DMS153 (cell line): ENCODE measurements around the gene CD84.
"Not testable (repeated sequence)": the region's sequence is repeated elsewhere in the genome, so short reads cannot be mapped to it uniquely, and the experiment has no call there.

Experiments
- DNase-seq: peaks from one replicate; lab custom pipeline; 2025; lab: John Stamatoyannopoulos, UW

Gene CD84

DNA sequence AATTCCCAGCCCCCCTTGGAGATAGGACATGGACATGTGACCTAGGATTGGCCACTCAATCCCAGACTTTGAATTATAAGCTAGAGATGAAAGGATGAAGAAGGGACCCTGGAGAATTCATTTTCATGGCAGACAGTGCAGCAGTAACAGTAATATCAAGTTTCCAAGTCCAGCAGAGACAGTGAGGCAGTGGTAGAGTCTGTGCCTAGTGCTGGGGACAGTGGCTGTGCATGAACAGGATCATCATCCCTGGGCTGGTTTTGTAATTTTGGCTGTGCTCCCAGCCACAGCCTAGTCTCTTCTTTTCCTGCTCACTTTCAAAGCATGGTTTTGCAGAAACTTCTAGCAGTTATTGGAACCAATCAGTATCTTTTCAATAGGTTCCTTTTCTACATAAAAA, 29.6 kb upstream of the CD84 start:
- no peak for DNase-seq

- DNase-seq, result no peak
Observed at GRCh38 chr1:160608514-160608913, 29.2 kb upstream of the CD84 start.

GRCh38 chr1:160608057-160608456, 28.8 kb upstream of the CD84 start:
- no peak for DNase-seq

DNA sequence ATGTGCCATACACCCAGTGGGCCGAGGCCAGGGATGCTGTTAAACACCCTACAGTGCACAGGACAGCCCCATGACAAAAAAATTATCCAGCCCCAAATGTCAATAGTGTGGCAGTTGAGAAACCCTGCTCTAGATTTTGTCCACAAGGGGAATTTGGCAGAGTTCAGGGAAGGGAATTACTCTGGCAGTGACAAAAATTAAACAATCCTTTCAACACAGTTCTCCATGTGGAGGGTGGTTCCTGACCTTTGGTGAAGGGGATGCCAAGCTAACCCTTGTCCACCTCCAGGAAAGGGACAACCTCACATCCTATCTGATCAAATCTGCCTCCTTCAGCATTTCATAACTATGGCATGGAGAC, 28.4 kb upstream of the CD84 start:
- no peak for DNase-seq

GRCh38 chr1:160607011-160607671, 27.8 kb upstream of the CD84 start:
- peak; percentile 84 for DNase-seq

- no peak for DNase-seq
Observed at GRCh38 chr1:160606611-160607010, 27.3 kb upstream of the CD84 start.

GRCh38 chr1:160605792-160606479, 26.6 kb upstream of the CD84 start:
- no peak for DNase-seq

- no peak for DNase-seq
Observed at GRCh38 chr1:160605205-160605604, 25.9 kb upstream of the CD84 start.

GRCh38 chr1:160597705-160598104, 18.4 kb upstream of the CD84 start:
- no peak for DNase-seq

GRCh38 chr1:160597051-160597450, 17.8 kb upstream of the CD84 start:
- DNase-seq, result no peak

GRCh38 chr1:160590488-160590887, 11.2 kb upstream of the CD84 start:
- no peak for DNase-seq

DNA sequence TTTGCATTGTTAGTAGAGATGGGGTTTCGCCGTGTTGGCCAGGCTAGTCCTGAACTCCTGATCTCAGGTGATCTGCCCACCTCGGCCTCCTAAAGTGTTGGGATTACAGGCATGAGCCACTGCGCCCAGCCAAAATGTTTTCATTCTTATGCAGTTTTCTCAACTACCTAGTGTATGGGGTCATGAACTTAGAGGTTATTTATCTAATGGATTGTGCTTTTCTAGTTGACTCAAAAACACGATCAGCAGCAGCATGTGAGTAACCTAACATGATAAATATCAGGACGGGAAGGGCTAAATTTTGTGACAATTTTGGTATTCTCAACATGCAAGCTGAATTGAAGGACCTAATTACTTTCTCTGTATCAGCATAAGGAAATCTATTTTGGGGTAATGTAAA, 9.2 kb upstream of the CD84 start:
- no peak for DNase-seq

GRCh38 chr1:160584784-160585183, 5.5 kb upstream of the CD84 start:
- DNase-seq, result no peak

DNA sequence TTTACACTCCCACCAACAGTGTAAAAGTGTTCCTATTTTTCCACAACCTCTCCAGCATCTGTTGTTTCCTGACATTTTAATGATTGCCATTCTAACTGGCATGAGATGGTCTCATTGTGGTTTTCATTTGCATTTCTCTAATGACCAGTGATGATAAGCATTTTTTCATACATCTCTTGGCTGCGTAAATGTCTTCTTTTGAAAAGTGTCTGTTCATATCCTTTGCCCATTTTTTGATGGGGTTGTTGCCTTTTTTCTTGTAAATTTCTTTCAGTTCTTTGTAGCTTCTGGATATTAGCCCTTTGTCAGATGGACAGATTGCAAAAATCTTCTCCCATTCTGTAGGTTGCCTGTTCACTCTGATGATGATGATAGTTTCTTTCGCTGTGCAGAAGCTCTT, 3.7 kb upstream of the CD84 start:
- DNase-seq, result not testable (repeated sequence)

DNA sequence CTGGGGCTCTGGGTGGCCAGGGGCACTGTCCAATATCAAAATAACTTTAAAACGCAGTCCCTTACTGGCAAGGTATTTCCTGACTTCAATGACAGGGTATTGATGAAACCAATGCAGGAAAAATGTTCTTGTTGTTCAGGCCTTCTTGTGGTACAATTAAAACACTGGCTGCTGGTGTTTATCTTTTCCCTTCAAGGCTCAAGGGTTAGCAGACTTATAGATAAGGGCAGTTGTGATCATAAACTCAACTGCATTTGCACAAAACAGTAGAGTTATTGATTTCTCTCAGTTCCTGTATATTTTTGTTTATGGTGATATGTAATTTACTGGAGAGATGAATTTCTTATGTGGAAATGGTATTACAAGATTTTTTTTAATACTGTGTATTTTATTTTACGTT, 2.7 kb upstream of the CD84 start:
- no peak for DNase-seq

DNA sequence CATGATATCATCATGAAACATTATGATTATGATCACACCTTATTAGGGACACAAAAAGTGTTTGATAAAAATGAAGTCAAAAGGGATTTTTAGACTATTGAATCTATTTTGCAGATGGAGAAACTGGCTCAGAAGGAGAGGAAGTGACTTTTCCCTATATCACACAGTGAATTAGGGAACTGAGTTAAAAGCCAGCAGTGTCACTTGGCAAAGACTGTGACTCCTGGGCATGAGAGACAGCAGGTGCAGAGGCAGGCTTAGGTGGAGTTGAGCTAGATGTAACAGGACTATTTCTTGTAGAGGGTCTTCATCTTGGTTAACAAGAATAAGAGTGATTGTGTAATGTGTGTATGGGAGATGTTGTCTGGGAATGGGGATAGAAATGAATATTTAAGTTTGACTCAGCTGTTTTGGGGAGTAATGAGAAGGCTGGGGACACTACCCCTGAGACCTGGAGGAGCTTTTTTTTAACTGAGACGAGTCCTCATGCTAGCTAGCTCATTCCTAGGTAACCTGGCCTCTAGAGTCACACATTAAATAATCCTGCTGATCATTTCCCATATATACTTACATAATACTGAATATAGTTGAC, 1.0 kb upstream of the CD84 start:
- no peak for DNase-seq

DNA sequence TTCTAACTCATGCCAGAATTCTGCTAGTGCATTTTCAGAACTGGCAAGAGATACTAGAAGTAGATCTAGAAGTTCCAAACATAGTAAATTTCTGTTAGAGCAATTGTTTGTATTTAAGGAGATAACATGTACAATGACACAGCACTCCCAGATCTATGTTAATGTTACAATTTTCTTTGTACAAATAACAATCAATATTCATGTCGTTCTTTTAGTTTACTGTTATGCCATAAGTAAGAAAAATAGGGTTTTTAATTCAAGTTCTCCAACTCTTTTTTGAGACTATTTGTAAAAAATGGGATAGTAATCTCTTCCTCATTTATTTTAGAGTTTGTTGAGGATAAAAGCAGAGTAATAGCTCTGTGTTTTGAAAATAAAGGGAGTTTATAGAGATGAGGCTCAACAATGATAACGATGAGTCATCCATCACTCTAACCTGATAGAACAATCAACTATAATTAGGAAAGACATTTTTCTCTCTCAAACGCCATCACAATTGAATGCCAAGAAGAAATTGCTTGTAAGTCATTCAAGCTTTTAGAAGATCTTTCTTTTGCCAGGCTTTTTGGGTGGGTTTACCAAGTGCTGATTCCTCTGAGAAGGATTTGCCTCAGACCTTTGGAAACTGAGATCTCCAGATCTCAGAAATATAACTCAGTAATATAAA, 638 bp downstream of the CD84 start:
- no peak for DNase-seq

DNA sequence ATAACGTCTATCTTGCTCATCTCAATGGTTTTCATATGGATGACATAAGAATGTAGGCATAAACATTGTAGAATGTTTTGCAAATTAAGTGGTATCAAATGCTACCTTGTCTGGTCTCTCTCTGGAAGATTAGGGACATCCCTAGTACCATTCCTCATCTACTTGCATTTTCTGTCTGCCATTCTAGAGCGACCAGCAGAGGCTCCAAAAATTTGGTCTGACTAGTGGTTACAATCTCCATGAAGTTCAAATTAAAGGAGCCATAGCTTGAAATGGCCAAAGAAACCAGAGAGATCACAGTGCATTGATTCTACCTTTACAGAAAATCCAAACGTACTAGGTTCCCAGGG, 1.1 kb downstream of the CD84 start:
- DNase-seq, result no peak

DNA sequence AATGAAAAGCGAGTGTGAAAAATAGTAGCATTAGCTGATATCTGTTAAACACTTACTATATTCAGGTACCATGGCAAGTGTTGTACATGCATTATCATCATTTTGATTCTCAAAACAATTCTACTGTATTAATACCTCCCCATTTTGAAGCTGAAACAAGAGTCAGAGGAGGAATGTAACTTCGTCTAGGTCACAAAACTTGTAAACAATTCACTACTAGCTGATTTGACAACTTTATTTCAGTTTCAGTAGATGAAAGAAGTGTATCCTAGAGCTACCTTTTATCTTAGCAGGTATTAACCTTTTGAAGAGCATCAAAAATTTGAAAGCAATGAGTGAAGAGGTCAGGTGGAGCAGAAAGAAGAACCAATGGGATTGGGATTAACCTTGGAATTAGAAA, 1.6 kb downstream of the CD84 start:
- no peak for DNase-seq

- no peak for DNase-seq
Observed at GRCh38 chr1:160576884-160577283, 2.4 kb downstream of the CD84 start.

- DNase-seq, result no peak
Observed at GRCh38 chr1:160576390-160576789, 2.9 kb downstream of the CD84 start.

DNA sequence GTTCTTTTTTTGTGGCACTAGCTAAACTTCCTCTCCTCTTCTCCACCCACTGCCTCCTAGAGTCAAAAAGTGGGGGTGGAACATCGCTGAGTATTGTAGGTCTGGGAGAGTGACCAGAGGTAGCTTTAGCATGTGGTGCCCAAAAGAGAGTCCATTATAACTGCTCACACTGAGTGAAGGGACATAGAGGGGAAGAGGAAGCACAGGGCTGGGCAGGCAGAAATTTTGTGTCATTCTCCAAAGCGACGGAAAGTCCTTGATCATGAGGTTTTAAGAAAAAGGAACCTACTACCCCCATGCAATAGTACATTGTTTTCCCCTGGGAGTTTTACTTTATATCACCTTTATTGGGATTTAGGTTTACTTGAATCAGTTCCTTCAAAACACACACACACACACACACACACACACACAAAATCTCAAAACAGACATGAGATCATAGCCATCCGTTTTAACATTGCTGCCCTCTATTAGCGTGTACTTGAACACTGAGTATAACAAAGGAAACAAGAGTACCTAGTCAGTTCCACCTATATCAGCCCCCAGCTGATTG, 4.1 kb downstream of the CD84 start:
- DNase-seq, result no peak

DNA sequence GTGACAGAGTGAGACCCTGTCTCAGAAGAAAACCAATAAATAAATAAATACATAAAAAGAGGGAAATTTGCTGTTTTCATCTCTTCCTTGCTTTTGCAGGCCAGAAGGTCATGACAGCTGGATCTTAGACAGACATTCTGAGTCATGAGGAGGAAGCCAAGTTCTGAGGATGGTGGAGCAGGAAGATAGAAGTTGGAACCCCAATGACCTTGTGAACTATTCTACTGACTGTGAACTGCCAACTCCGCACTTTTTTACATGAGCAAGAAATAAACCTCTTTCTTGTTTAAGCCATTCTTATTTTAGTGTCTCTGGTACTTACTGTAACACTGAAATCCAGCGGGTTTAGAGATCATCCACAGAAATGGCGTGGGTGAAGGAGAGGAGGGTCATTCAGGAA, 8.5 kb downstream of the CD84 start:
- DNase-seq, result no peak
